Measurements from ENCODE around the gene GPR137.

Gene GPR137

GRCh38 chr11:64259533-64260067 lies 26.0 kb upstream of the GPR137 start:
- H3K36me3 ChIP-seq = peaks cover 85% of the 10 kb centered on the region
- H3K27ac ChIP-seq = no peak overlapping the region
- no peaks in the 10 kb centered on the region for H3K27me3 ChIP-seq (ENCODE audit: insufficient read depth, low read depth, severe bottlenecking)
- no peak for DNase-seq
- no peak overlapping the region for H3K4me3 ChIP-seq (ENCODE audit: low read depth, low read length)
- TF ChIP-seq CTCF (IDR thresholded peaks at IDR 0.05; ENCODE audit: low read depth, low read length) = no peak
- H3K9me3 ChIP-seq (ENCODE audit: severe bottlenecking) = no peaks in the 10 kb centered on the region

- Histone ChIP-seq H3K27ac (no peak overlapping the region), H3K27me3 (ENCODE audit: insufficient read depth, low read depth, severe bottlenecking) (no peaks in the 10 kb centered on the region), H3K4me3 (ENCODE audit: low read depth, low read length) (no peak overlapping the region), H3K9me3 (ENCODE audit: severe bottlenecking) (no peaks in the 10 kb centered on the region), H3K36me3 (peaks cover 80% of the 10 kb centered on the region)
- DNase-seq = no peak
- no peak for TF ChIP-seq CTCF (IDR thresholded peaks at IDR 0.05; ENCODE audit: low read depth, low read length)
These were observed 25.4 kb upstream of the GPR137 start for GRCh38 chr11:64260147-64260708.

DNA sequence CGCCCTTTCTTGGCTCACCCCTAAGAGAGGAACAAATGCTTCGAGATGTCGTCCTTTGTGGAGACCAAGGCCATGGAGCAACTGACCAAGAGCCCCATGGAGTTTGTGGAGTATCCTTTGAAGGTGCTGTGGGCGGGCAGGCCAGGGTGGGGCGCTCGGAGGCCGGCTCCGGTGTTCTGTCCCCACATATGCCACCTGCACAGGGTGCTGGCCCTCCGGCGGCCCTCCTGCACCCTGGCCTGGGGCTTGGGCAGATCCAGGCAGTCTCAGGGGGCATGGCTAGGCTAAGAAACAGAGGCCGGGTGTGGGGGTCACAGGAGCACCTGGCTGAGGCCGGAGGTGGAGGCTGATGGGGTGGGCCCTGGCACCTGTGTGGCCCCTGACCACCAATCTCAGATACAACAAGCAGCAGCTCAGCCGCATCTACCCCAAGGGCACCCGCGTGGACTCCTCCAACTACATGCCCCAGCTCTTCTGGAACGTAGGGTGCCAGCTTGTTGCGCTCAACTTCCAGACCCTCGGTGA lies 24.0 kb upstream of the GPR137 start:
- no peak for TF ChIP-seq CTCF (IDR thresholded peaks at IDR 0.05; ENCODE audit: low read depth, low read length)
- Histone ChIP-seq H3K27me3 (ENCODE audit: insufficient read depth, low read depth, severe bottlenecking) (no peaks in the 10 kb centered on the region), H3K36me3 (peaks cover 80% of the 10 kb centered on the region), H3K9me3 (ENCODE audit: severe bottlenecking) (no peaks in the 10 kb centered on the region), H3K4me3 (ENCODE audit: low read depth, low read length) (no peak overlapping the region), H3K27ac (no peak overlapping the region)
- no peak for DNase-seq

DNA sequence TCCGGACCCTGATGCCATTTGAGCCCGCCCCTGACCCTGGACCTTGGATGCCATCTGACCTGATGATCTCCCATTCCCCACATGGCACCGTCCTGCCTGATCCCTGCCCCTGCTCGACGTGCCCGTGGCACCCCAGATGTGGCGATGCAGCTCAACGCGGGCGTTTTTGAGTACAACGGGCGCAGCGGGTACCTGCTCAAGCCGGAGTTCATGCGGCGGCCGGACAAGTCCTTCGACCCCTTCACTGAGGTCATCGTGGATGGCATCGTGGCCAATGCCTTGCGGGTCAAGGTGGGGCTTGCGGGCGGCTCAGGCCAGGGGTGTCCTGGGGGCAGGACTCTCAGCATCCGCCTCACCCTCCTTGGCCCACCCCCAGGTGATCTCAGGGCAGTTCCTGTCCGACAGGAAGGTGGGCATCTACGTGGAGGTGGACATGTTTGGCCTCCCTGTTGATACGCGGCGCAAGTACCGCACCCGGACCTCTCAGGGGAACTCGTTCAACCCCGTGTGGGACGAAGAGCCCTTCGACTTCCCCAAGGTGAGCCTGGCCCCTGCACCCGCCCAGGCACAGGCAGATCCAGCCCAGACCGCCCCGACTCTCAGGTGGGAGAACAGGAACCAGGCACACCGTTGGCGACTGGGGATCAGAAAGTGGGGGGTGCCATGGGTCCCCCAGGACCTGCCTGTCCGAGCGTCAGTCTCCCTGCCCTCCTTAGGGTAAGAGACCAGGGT lies 23.2 kb upstream of the GPR137 start:
- Histone ChIP-seq H3K27me3 (ENCODE audit: insufficient read depth, low read depth, severe bottlenecking) (no peaks in the 10 kb centered on the region), H3K9me3 (ENCODE audit: severe bottlenecking) (no peaks in the 10 kb centered on the region), H3K36me3 (peaks cover 80% of the 10 kb centered on the region), H3K27ac (no peak overlapping the region), H3K4me3 (ENCODE audit: low read depth, low read length) (no peak overlapping the region)
- TF ChIP-seq CTCF (IDR thresholded peaks at IDR 0.05; ENCODE audit: low read depth, low read length) = no peak
- no peak for DNase-seq

- H3K9me3 ChIP-seq (ENCODE audit: severe bottlenecking) = no peaks in the 10 kb centered on the region
- H3K4me3 ChIP-seq (ENCODE audit: low read depth, low read length) = no peak overlapping the region
- no peak for TF ChIP-seq CTCF (IDR thresholded peaks at IDR 0.05; ENCODE audit: low read depth, low read length)
- H3K27ac ChIP-seq = no peak overlapping the region
- no peak for DNase-seq
- H3K36me3 ChIP-seq = peaks cover 77% of the 10 kb centered on the region
- H3K27me3 ChIP-seq (ENCODE audit: insufficient read depth, low read depth, severe bottlenecking) = no peaks in the 10 kb centered on the region
These were observed 22.4 kb upstream of the GPR137 start for GRCh38 chr11:64263021-64263946.
